Aorta (tissue), 5 donors: ENCODE measurements around the gene ARID4A. TPM values are rescaled to one million over a fixed set of nuclear protein-coding genes. Genes with fewer than 3 reads are reported as not detected.
"Not testable (repeated sequence)": the region's sequence is repeated elsewhere in the genome, so short reads cannot be mapped to it uniquely, and the experiment has no call there.

Source experiments
- ATAC-seq: fragments of 200-7000 bp; cut with Tn5 transposase; one replicate; pipeline ENCODE4 v1.9.1; 2022; ENCODE audit warnings: moderate library complexity; ENCODE audit not compliant: low FRiP score
- DNase-seq, 2 donors: peaks; one replicate each; pipeline ENCODE4 v3.0.0-alpha.2; 2020
- H3K27ac ChIP-seq, 2 donors: one replicate each; pipeline ENCODE4 v1.5.1; 2013; ENCODE audit warnings: low read length in 2 of 2, mild to moderate bottlenecking in 2 of 2, moderate library complexity in 2 of 2, control low read depth in 1 of 2, inconsistent platforms in 1 of 2, low read depth in 1 of 2
- H3K27me3 ChIP-seq, 2 donors: one replicate each; pipeline ENCODE4 v1.6.1; 2013; ENCODE audit warnings: control low read depth in 1 of 2, low read length in 1 of 2, mild to moderate bottlenecking in 1 of 2, moderate library complexity in 1 of 2; ENCODE audit not compliant: insufficient read depth in 2 of 2, control insufficient read depth in 1 of 2
- H3K36me3 ChIP-seq, 2 donors: one replicate each; pipeline ENCODE4 v1.6.1; 2013; ENCODE audit warnings: control low read depth in 1 of 2, low read length in 1 of 2, mild to moderate bottlenecking in 1 of 2; ENCODE audit not compliant: insufficient read depth in 2 of 2, control insufficient read depth in 1 of 2
- H3K4me1 ChIP-seq, 2 donors: one replicate each; pipeline ENCODE4 v1.6.1; 2013; ENCODE audit warnings: low read length in 2 of 2, control low read depth in 1 of 2, mild to moderate bottlenecking in 1 of 2, moderate library complexity in 1 of 2; ENCODE audit not compliant: insufficient read depth in 2 of 2, control insufficient read depth in 1 of 2
- H3K4me3 ChIP-seq, 2 donors: one replicate each; pipeline ENCODE4 v1.5.1; 2013; ENCODE audit warnings: low read length in 2 of 2, control low read depth in 1 of 2, mild to moderate bottlenecking in 1 of 2
- H3K9me3 ChIP-seq: one replicate; pipeline ENCODE4 v1.6.1; 2013; ENCODE audit warnings: mild to moderate bottlenecking, low read length; ENCODE audit not compliant: control insufficient read depth
- WGBS, 2 donors: extraction: QIAGEN DNeasy Blood & Tissue Kit; methylation state at CpG; one replicate each; pipeline ENCODE4 v1.1.7; 2013; 5-methylcytosine and 5-hydroxymethylcytosine counted together
- intact Hi-C, 2 donors: fragments of 100-400 bp; cut with DNase I; formaldehyde crosslinking; loops; one replicate each; pipeline versions ENCODE4 v1.14.2 to v1.15.0; 2022
- long read RNA-seq, 2 donors: library from polyadenylated mRNA; unstranded; transcript quantifications; one replicate each; pipeline ENCODE4 v2.0.0, GENCODE V29; 2020 to 2021
- polyA plus RNA-seq, 2 donors: library from polyadenylated mRNA; stranded (reverse); fragments of 200-250 nt; gene quantifications; one replicate each; pipeline ENCODE4 v1.2.3, GENCODE V29; 2013
- total RNA-seq, 2 donors: library from RNA; stranded (reverse); fragmentation: NEBNext Ultra II Directional; extraction: Animal tissue kit (Norgen Biotek cat#: 25700); gene quantifications; one replicate each; pipeline ENCODE4 v1.2.1, GENCODE V29; 2021
- donor health status: healthy with polysubstance abuse.
- donor health status: Bipolar disorder and iron deficiency.
- donor health status: DM: no; HTN: no; CAD: no.
- donor health status: DM: no; HTN: no; CAD: no.
- donor health status: DM: yes; HTN: yes; CAD: no.

The ARID4A gene
- total RNA-seq (10 to 100 TPM; 31.1 to 55.9 TPM), polyA plus RNA-seq (1 to 10 TPM; 7.8 to 9.0 TPM)
- long read RNA-seq, donor 1, partial matches to known transcripts, result 109 of 119 reads
- long read RNA-seq, donor 1, other reads (novel, unspliced or antisense), result 10 of 119 reads
- long read RNA-seq, donor 2, partial matches to known transcripts, result 18 of 28 reads
- long read RNA-seq, donor 2, other reads (novel, unspliced or antisense), result 10 of 28 reads

- Histone ChIP-seq H3K9me3 (no peaks in the 10 kb centered on the region), H3K36me3 (peaks cover 0 to 2% of the 10 kb centered on the region in 2 donors), H3K27me3 (no peaks in the 10 kb centered on the region), H3K27ac (peak within 1 kb of the TSS; percentile 62 to 99), H3K4me1 (no peaks in the 10 kb centered on the region), H3K4me3 (peak within 1 kb of the TSS; percentile 77 to 98)
- ATAC-seq (peak; percentile 59), DNase-seq (peak; percentile 90 to 94)
- 0 to 1% methylated on average over 53 to 78 of the region's 79 CpGs for WGBS, 2 donors
- intact Hi-C loops, result loop anchor here (2.0 to 5.0 kb wide), 2 partner anchors 51 to 54 kb away; partner anchors contain the start of gene PSMA3 (in 1 of the 2)
Measured at GRCh38 chr14:58298477-58299400, at the start of gene ARID4A. ARID4A (plus strand) TSS chr14:58298555; CDS start chr14:58299855, 1,300 bp downstream.

- 92 to 93% methylated on average over 8 of the region's 8 CpGs for WGBS, 2 donors
- ATAC-seq, result no peak
- peaks cover 3 to 7% of the 10 kb centered on the region in 2 donors for H3K4me1 ChIP-seq
- H3K36me3 ChIP-seq, result peaks cover 0 to 6% of the 10 kb centered on the region in 2 donors
- H3K4me3 ChIP-seq, result no peak overlapping the region
- no peaks in the 10 kb centered on the region for H3K27me3 ChIP-seq
- no peaks in the 10 kb centered on the region for H3K9me3 ChIP-seq
- intact Hi-C loops, result loop anchor here in 1 of 2 donors (5.0 kb wide), 1 partner anchor 48 kb away; the partner anchor contains the start of gene ARID4A
- no peak for DNase-seq
- no peak overlapping the region for H3K27ac ChIP-seq
Measured at GRCh38 chr14:58249611-58250010, 48.7 kb upstream of the ARID4A start.

DNA sequence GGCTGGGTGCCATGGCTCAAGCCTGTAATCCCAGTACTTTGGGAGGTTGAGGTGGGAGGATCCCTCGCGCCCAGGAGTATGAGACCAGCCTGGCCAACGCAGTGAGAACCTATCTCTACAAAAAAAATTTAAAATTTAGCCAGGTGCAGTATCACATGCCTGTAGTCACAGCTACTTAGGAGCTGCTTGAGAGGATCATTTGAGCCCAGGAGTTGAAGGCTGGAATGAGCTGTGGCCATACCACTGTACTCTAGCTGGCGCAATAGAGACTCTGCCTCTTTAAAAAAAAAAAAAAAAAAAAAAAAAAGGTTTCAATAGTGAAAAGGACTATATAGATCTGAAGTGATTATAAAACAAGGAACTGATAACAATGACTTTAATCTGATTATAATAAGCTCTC lies 40.2 kb upstream of the ARID4A start:
- no peaks in the 10 kb centered on the region for H3K9me3 ChIP-seq
- H3K36me3 ChIP-seq, result peaks cover 0 to 5% of the 10 kb centered on the region in 2 donors
- H3K27ac ChIP-seq, result no peak overlapping the region
- DNase-seq, result no peak
- H3K4me3 ChIP-seq, result no peak overlapping the region
- H3K4me1 ChIP-seq, result no peaks in the 10 kb centered on the region
- ATAC-seq, result no peak
- no peaks in the 10 kb centered on the region for H3K27me3 ChIP-seq
- WGBS, 2 donors, result 96 to 97% methylated on average over 4 of the region's 4 CpGs
- intact Hi-C loops, result no loop called here

GRCh38 chr14:58262005-58262404 lies 36.4 kb upstream of the ARID4A start:
- intact Hi-C loops, DNase-seq, H3K4me1 ChIP-seq, H3K4me3 ChIP-seq, H3K9me3 ChIP-seq, H3K27ac ChIP-seq, H3K27me3 ChIP-seq, H3K36me3 ChIP-seq, ATAC-seq: not testable (repeated sequence)
- WGBS, 2 donors, result 94% methylated on average over 10 of the region's 10 CpGs

GRCh38 chr14:58265401-58265800 lies 33.0 kb upstream of the ARID4A start:
- DNase-seq (no peak), ATAC-seq (no peak)
- H3K36me3 ChIP-seq, result peaks cover 2 to 5% of the 10 kb centered on the region in 2 donors
- H3K4me3 ChIP-seq, result no peak overlapping the region
- no peaks in the 10 kb centered on the region for H3K27me3 ChIP-seq
- no peaks in the 10 kb centered on the region for H3K9me3 ChIP-seq
- H3K4me1 ChIP-seq, result no peaks in the 10 kb centered on the region
- no peak overlapping the region for H3K27ac ChIP-seq
- intact Hi-C loops, result no loop called here

- Histone ChIP-seq H3K4me3 (no peak overlapping the region), H3K36me3 (no peaks in the 10 kb centered on the region), H3K27me3 (no peaks in the 10 kb centered on the region), H3K9me3 (no peaks in the 10 kb centered on the region), H3K27ac (no peak overlapping the region), H3K4me1 (peaks cover 0 to 2% of the 10 kb centered on the region in 2 donors)
- no peak for ATAC-seq
- DNase-seq, result no peak
- intact Hi-C loops, result no loop called here
- WGBS, 2 donors, result 81 to 82% methylated on average over 2 of the region's 2 CpGs
Measured at GRCh38 chr14:58270628-58271027, 27.7 kb upstream of the ARID4A start.

- peaks cover 0 to 3% of the 10 kb centered on the region in 2 donors for H3K36me3 ChIP-seq
- ATAC-seq, result peak; percentile 38
Measured at GRCh38 chr14:58272588-58273372, 25.6 kb upstream of the ARID4A start.

GRCh38 chr14:58274881-58275280 lies 23.5 kb upstream of the ARID4A start:
- Histone ChIP-seq H3K27me3 (no peaks in the 10 kb centered on the region), H3K36me3 (peaks cover 0 to 3% of the 10 kb centered on the region in 2 donors), H3K27ac (no peak overlapping the region), H3K4me3 (no peak overlapping the region), H3K4me1 (peaks cover 0 to 2% of the 10 kb centered on the region in 2 donors), H3K9me3 (no peaks in the 10 kb centered on the region)
- intact Hi-C loops, result no loop called here
- ATAC-seq (no peak), DNase-seq (no peak)

More at GRCh38 chr14:58272588-58273372, 25.6 kb upstream of the ARID4A start:
- H3K27ac ChIP-seq, result no peak overlapping the region
- H3K27me3 ChIP-seq, result no peaks in the 10 kb centered on the region
- no peak overlapping the region for H3K4me3 ChIP-seq
- no peaks in the 10 kb centered on the region for H3K9me3 ChIP-seq
- no peak for DNase-seq
- 47 to 56% methylated on average over 4 of the region's 4 CpGs for WGBS, 2 donors
- intact Hi-C loops, result no loop called here
- H3K4me1 ChIP-seq, result peaks cover 0 to 2% of the 10 kb centered on the region in 2 donors
